Type B pancreatic cell (in vitro differentiated cells): Measurements from ENCODE around the gene KLK11. TPM values are rescaled to one million over a fixed set of nuclear protein-coding genes. Genes with fewer than 3 reads are reported as not detected.

Experiments
- DNase-seq: peaks from one replicate; pipeline ENCODE4 v3.0.0; 2021; ENCODE audit warnings: mixed read lengths; ENCODE audit not compliant: unreplicated experiment; ENCODE audit errors: extremely low spot score
- H3K27ac Mint-ChIP-seq: 2 replicates; pipeline ENCODE4 v1.8.0; 2021; ENCODE audit warnings: mild to moderate bottlenecking, mixed read lengths
- H3K27me3 Mint-ChIP-seq: 2 replicates; pipeline ENCODE4 v1.8.0; 2021; ENCODE audit warnings: mixed read lengths
- H3K36me3 Mint-ChIP-seq: 2 replicates; pipeline ENCODE4 v1.8.0; 2021; ENCODE audit warnings: mixed read lengths
- H3K4me1 Mint-ChIP-seq: one replicate; pipeline ENCODE4 v1.8.0; 2021; ENCODE audit warnings: mixed read lengths; ENCODE audit not compliant: unreplicated experiment
- H3K4me3 Mint-ChIP-seq: 2 replicates; pipeline ENCODE4 v1.8.0; 2021; ENCODE audit warnings: mild to moderate bottlenecking, mixed read lengths
- H3K9me3 Mint-ChIP-seq: 2 replicates; pipeline ENCODE4 v1.8.0; 2021; ENCODE audit warnings: mixed read lengths
- total RNA-seq: library from RNA; stranded (reverse); gene quantifications from 2 replicates; pipeline ENCODE4 v1.2.1, GENCODE V29; 2021; ENCODE audit warnings: low replicate concordance
- TF ChIP-seq, protein P1 (sequence below): fragments of 200-600 bp; sonication (generic); conservative IDR thresholded peaks from 2 replicates; pipeline ENCODE4 v1.5.0; 2021; ENCODE audit warnings: antibody characterized with exemption, mild to moderate bottlenecking

Gene KLK11
- total RNA-seq, 1 donor from 2014 or later = 1.4 TPM

DNA sequence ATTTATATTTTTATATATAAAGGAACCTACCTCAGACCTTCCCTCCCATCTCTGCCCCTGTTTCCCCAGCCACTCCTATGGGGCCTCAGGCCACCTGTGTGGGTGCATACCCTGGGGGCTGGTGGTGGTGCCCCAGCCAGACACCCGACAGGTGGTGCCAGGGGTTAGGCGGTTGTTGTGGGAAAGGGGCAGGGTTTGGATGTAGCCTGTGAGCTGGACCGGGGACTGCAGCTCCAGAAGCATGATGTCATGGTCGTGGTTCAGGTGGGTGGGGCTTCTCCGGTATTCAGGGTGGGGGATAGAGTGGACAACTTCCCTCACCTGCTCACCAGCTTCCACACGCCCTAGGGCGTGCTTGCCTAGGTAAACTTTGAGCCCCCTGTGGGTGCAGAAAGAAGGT, 33.3 kb upstream of the KLK11 start:
- no peak overlapping the region for H3K27ac Mint-ChIP-seq
- H3K27me3 Mint-ChIP-seq = peaks cover 34% of the 10 kb centered on the region
- H3K4me1 Mint-ChIP-seq = no peaks in the 10 kb centered on the region
- H3K36me3 Mint-ChIP-seq = no peaks in the 10 kb centered on the region
- TF ChIP-seq, protein P1, sequence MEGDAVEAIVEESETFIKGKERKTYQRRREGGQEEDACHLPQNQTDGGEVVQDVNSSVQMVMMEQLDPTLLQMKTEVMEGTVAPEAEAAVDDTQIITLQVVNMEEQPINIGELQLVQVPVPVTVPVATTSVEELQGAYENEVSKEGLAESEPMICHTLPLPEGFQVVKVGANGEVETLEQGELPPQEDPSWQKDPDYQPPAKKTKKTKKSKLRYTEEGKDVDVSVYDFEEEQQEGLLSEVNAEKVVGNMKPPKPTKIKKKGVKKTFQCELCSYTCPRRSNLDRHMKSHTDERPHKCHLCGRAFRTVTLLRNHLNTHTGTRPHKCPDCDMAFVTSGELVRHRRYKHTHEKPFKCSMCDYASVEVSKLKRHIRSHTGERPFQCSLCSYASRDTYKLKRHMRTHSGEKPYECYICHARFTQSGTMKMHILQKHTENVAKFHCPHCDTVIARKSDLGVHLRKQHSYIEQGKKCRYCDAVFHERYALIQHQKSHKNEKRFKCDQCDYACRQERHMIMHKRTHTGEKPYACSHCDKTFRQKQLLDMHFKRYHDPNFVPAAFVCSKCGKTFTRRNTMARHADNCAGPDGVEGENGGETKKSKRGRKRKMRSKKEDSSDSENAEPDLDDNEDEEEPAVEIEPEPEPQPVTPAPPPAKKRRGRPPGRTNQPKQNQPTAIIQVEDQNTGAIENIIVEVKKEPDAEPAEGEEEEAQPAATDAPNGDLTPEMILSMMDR = no peak
- no peak for DNase-seq
- H3K4me3 Mint-ChIP-seq = no peak overlapping the region
- H3K9me3 Mint-ChIP-seq = peaks cover 8% of the 10 kb centered on the region

DNA sequence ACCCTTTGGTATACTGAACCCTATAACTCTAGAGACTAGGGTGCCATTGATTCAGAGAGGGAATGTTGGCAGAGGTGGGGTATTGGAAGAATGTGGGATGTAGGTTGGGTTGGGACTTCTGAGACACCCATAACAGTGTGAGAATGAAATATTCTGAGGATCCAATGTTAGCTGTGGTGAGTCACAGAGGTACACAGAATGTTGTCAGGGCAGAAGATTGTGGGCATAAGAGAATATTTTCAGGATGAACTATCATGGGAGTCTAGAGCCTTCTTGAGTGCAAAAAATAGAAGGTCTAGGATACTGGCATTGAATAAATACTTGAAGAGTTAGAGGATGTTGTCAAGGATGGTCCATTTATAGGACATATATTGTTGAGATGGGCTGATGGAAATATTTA, 29.4 kb upstream of the KLK11 start:
- Mint-ChIP-seq H3K27ac (no peak overlapping the region), H3K36me3 (no peaks in the 10 kb centered on the region), H3K9me3 (peaks cover 3% of the 10 kb centered on the region), H3K4me1 (no peaks in the 10 kb centered on the region), H3K27me3 (peaks cover 39% of the 10 kb centered on the region), H3K4me3 (no peak overlapping the region)
- no peak for DNase-seq
- TF ChIP-seq, protein P1 = no peak

DNA sequence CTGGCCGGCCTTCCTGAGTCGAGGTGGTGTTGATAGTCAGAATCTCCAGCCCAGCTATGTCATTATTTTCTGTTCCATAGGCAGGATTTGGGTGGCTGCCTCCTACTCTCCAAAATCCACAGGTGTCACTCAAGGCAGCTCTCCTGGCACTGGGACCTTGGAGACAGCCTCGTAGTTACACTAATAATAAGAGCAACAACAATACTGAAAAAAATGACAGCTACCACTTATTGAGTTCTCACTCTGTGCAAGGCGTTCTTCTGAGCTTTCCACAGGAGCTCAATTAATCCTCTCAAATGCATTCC, 20.6 kb upstream of the KLK11 start:
- Mint-ChIP-seq H3K9me3 (no peaks in the 10 kb centered on the region), H3K36me3 (no peaks in the 10 kb centered on the region), H3K4me1 (no peaks in the 10 kb centered on the region), H3K27me3 (peaks cover 13% of the 10 kb centered on the region), H3K4me3 (no peak overlapping the region), H3K27ac (no peak overlapping the region)
- no peak for DNase-seq
- TF ChIP-seq, protein P1 = no peak

- peaks cover 13% of the 10 kb centered on the region for H3K27me3 Mint-ChIP-seq
- H3K9me3 Mint-ChIP-seq = no peaks in the 10 kb centered on the region
- DNase-seq = no peak
- no peaks in the 10 kb centered on the region for H3K4me1 Mint-ChIP-seq
- no peak overlapping the region for H3K4me3 Mint-ChIP-seq
- H3K27ac Mint-ChIP-seq = no peak overlapping the region
- TF ChIP-seq, protein P1 = no peak
- H3K36me3 Mint-ChIP-seq = no peaks in the 10 kb centered on the region
These were observed 17.9 kb upstream of the KLK11 start for GRCh38 chr19:51044327-51044726.

GRCh38 chr19:51043497-51043896, 17.1 kb upstream of the KLK11 start:
- no peak for DNase-seq
- H3K4me3 Mint-ChIP-seq = no peak overlapping the region
- no peak overlapping the region for H3K27ac Mint-ChIP-seq
- TF ChIP-seq, protein P1 = no peak
- no peaks in the 10 kb centered on the region for H3K9me3 Mint-ChIP-seq
- no peaks in the 10 kb centered on the region for H3K4me1 Mint-ChIP-seq
- H3K36me3 Mint-ChIP-seq = no peaks in the 10 kb centered on the region
- H3K27me3 Mint-ChIP-seq = peaks cover 13% of the 10 kb centered on the region

- Mint-ChIP-seq H3K9me3 (no peaks in the 10 kb centered on the region), H3K36me3 (no peaks in the 10 kb centered on the region), H3K4me1 (no peaks in the 10 kb centered on the region), H3K4me3 (no peak overlapping the region), H3K27ac (no peak overlapping the region), H3K27me3 (peaks cover 4% of the 10 kb centered on the region)
- no peak for DNase-seq
- TF ChIP-seq, protein P1 = no peak
These were observed 13.7 kb upstream of the KLK11 start for GRCh38 chr19:51040151-51040550.
